HepG2 (cell line): Measurements from ENCODE around the gene ACACA. TPM values are rescaled to one million over a fixed set of nuclear protein-coding genes. Genes with fewer than 3 reads are reported as not detected.

Experiments
- ATAC-seq: fragments of 200-7000 bp; cut with Tn5 transposase; 3 replicates; pipeline ENCODE4 v1.9.1; 2020; ENCODE audit warnings: mild to moderate bottlenecking, moderate library complexity
- BruUV-seq: library from RNA; stranded (reverse); fragments of 400-500 nt; replicated peaks from 2 replicates; lab custom pipeline; 2021; lab: Mats Ljungman, UMichigan
- CTCF ChIA-PET: fragments of 300-600 bp; formaldehyde crosslinking; extraction: SDS; loops from one replicate; lab custom pipeline; 2021; ENCODE audit warnings: low total read pairs, inconsistent platforms, low intra/inter-chr PET ratio; lab: Yijun Ruan, JAX
- POLR2A ChIA-PET: fragments of 350-600 bp; sonication (Branson Sonifier 250); formaldehyde crosslinking; loops from one replicate; lab custom pipeline; 2020; ENCODE audit warnings: antibody characterized with exemption, inconsistent platforms; lab: Yijun Ruan, JAX
- DNase-seq: peaks from one replicate; pipeline ENCODE4 v3.0.0-alpha.2; 2015; ENCODE audit warnings: low spot score
- FAIRE-seq: peaks from 3 replicates; lab custom pipeline; 2011; peaks lifted over from hg19 to GRCh38; lab: Jason Lieb, UNC
- H2AFZ ChIP-seq: one replicate; pipeline ENCODE4 v1.6.1; 2011; ENCODE audit warnings: low read length, inconsistent platforms
- H3K27ac ChIP-seq: fragments of 300-600 bp; 3 replicates; pipeline ENCODE4 v1.8.0; 2011; ENCODE audit warnings: mixed run types, mild to moderate bottlenecking, mixed read lengths, low read length, inconsistent platforms; ENCODE audit not compliant: insufficient read depth; ENCODE audit errors: extremely low read length
- H3K27me3 ChIP-seq, 2 experiments: fragments of 200-600 bp in 1 of 2; 2 replicates in 1 of 2; 3 replicates in 1 of 2; pipeline versions ENCODE4 v1.6.0 to v1.8.0; 2011; ENCODE audit warnings: low read length in 2 of 2, mild to moderate bottlenecking in 2 of 2, moderate library complexity in 2 of 2, inconsistent platforms in 1 of 2; ENCODE audit not compliant: insufficient read depth in 2 of 2, control insufficient read depth in 1 of 2
- H3K36me3 ChIP-seq, 2 experiments: fragments of 200-600 bp in 1 of 2; replicated peaks in 1 of 2; 2 replicates in 1 of 2; 3 replicates in 1 of 2; pipeline versions ENCODE4 v1.5.1 to v1.8.0; 2011; ENCODE audit warnings: low read length in 2 of 2, inconsistent platforms in 1 of 2; ENCODE audit not compliant: insufficient read depth in 2 of 2, control insufficient read depth in 1 of 2
- H3K4me1 ChIP-seq: 2 replicates; pipeline ENCODE4 v1.5.1; 2012; ENCODE audit warnings: low read length, inconsistent platforms; ENCODE audit not compliant: insufficient read depth
- H3K4me2 ChIP-seq: 2 replicates; pipeline ENCODE4 v1.6.0; 2011; ENCODE audit warnings: low read depth, low read length, inconsistent platforms
- H3K4me3 ChIP-seq, 3 experiments: fragments of 200-600 bp in 1 of 3; sonication (generic), shearing (Covaris generic) in 1 of 3; replicated peaks in 1 of 3; 2 replicates each; pipeline ENCODE4 v1.5.1; 2011 to 2016; ENCODE audit warnings: low read length in 3 of 3, inconsistent platforms in 2 of 3, low read depth in 2 of 3, mild to moderate bottlenecking in 2 of 3, control low read depth in 1 of 3, mixed read lengths in 1 of 3; ENCODE audit not compliant: insufficient read depth in 1 of 3
- H3K79me2 ChIP-seq: one replicate; pipeline ENCODE4 v1.6.1; 2011; ENCODE audit warnings: low read length, inconsistent platforms; ENCODE audit not compliant: insufficient read depth
- H3K9ac ChIP-seq: 2 replicates; pipeline ENCODE4 v1.6.0; 2011; ENCODE audit warnings: mild to moderate bottlenecking, low read depth, low read length, inconsistent platforms; ENCODE audit not compliant: insufficient read depth
- H3K9me3 ChIP-seq: 2 replicates; pipeline ENCODE4 v1.5.1; 2012; ENCODE audit warnings: mild to moderate bottlenecking, low read length
- H4K20me1 ChIP-seq: 2 replicates; pipeline ENCODE4 v1.6.0; 2011; ENCODE audit warnings: inconsistent platforms, mild to moderate bottlenecking, low read length, moderate library complexity; ENCODE audit not compliant: insufficient read depth
- ARNTL ChIP-seq: sonication (generic); formaldehyde crosslinking; IDR thresholded peaks from 2 replicates; pipeline ENCODE4 v1.4.0; 2020; ENCODE audit warnings: mild to moderate bottlenecking, missing genetic modification reagents
- ATF7-NPFF ChIP-seq: sonication (generic); formaldehyde crosslinking; IDR thresholded peaks from 2 replicates; pipeline ENCODE4 v1.8.1; 2023; ENCODE audit warnings: mild to moderate bottlenecking, low read depth, missing genetic modification reagents, moderate library complexity
- FOXO1 ChIP-seq: sonication (generic); formaldehyde crosslinking; IDR thresholded peaks from 2 replicates; pipeline ENCODE4 v1.4.0; 2020; ENCODE audit warnings: missing genetic modification reagents
- NAIF1 ChIP-seq: sonication (generic); formaldehyde crosslinking; IDR thresholded peaks from 2 replicates; pipeline ENCODE4 v1.5.0; 2020; ENCODE audit warnings: mild to moderate bottlenecking, missing genetic modification reagents, borderline replicate concordance
- SAFB2 ChIP-seq: sonication (generic); formaldehyde crosslinking; IDR thresholded peaks from 2 replicates; pipeline ENCODE4 v1.5.1; 2020; ENCODE audit warnings: missing genetic modification reagents, low read depth, mild to moderate bottlenecking, borderline replicate concordance
- SRSF1 ChIP-seq: fragments of 200-400 bp; formaldehyde crosslinking; optimal IDR thresholded peaks from 2 replicates; pipeline ENCODE3; 2017; ENCODE audit warnings: mild to moderate bottlenecking, low read depth, low read length, moderate library complexity
- TAF1 ChIP-seq: sonication (generic); formaldehyde crosslinking; IDR thresholded peaks from 2 replicates; pipeline ENCODE4 v1.4.0; 2020; ENCODE audit warnings: missing genetic modification reagents
- ZNF3 ChIP-seq: IDR thresholded peaks from 2 replicates; pipeline ENCODE4 v1.7.0; 2017; ENCODE audit warnings: inconsistent platforms
- ZNF431 ChIP-seq: sonication (generic); formaldehyde crosslinking; IDR thresholded peaks from 2 replicates; pipeline ENCODE4 v1.9.0; 2022; ENCODE audit warnings: missing genetic modification reagents, low read depth, mild to moderate bottlenecking, borderline replicate concordance
- WGBS: methylation state at CpG from one replicate; pipeline ENCODE4 v1.1.6; 2017; ENCODE audit warnings: low lambda C conversion rate; 5-methylcytosine and 5-hydroxymethylcytosine counted together
- in situ Hi-C: cut with HindIII; loops from 2 replicates; pipeline ENCODE4 v1.10.0; 2017; ENCODE audit warnings: low pct_unique_long_range_greater_than_20kb; ENCODE audit not compliant: extremely low pct_ligation_motif_present
- intact Hi-C: fragments of 100-400 bp; cut with micrococcal nuclease; formaldehyde crosslinking; loops from one replicate; pipeline ENCODE4 v1.10.0; 2022; ENCODE audit not compliant: unreplicated experiment
- polyA plus RNA-seq, 8 experiments: library from polyadenylated mRNA; depleted of rRNA in 3 of 8; stranded (reverse) in 7 of 8; unstranded in 1 of 8; fragments of >200 nt; fragmentation: Illumina TruSeq in 4 of 8; extraction: Trizol in 4 of 8; gene quantifications; 2 replicates each; pipeline versions ENCODE4 v1.2.1 to v1.2.3, GENCODE V29; 2011 to 2016; ENCODE audit warnings: low read depth in 4 of 8, missing spikeins in 1 of 8, mixed read lengths in 1 of 8; ENCODE audit not compliant: insufficient read depth in 1 of 8
- total RNA-seq, 5 experiments: library from RNA; depleted of rRNA; stranded (reverse); fragments of >200 nt; fragmentation: Illumina TruSeq; extraction: Trizol; gene quantifications; 2 replicates each; pipeline ENCODE4 v1.2.3, GENCODE V29; 2016; ENCODE audit warnings: low read depth in 1 of 5
- TF ChIP-seq, protein P1 (sequence below): sonication (generic); formaldehyde crosslinking; IDR thresholded peaks from 2 replicates; pipeline ENCODE4 v1.4.0; 2020; ENCODE audit warnings: missing genetic modification reagents, borderline replicate concordance
- TF ChIP-seq, protein P2 (sequence below): sonication (generic); formaldehyde crosslinking; IDR thresholded peaks from 2 replicates; pipeline ENCODE4 v1.4.0; 2020; ENCODE audit warnings: low read depth, missing genetic modification reagents
- TF ChIP-seq, protein P3 (sequence below): IDR thresholded peaks from 2 replicates; pipeline ENCODE4 v1.6.1; 2012; ENCODE audit warnings: low read length, improper control_type of control experiment
- TF ChIP-seq, protein P4 (sequence below): sonication (generic); formaldehyde crosslinking; IDR thresholded peaks from 2 replicates; pipeline ENCODE4 v1.4.0; 2020; ENCODE audit warnings: missing genetic modification reagents
- TF ChIP-seq, protein P5 (sequence below): sonication (generic); formaldehyde crosslinking; IDR thresholded peaks from 2 replicates; pipeline ENCODE4 v1.8.0; 2022; ENCODE audit warnings: mild to moderate bottlenecking, missing genetic modification reagents, moderate library complexity

The ACACA gene
- total and polyA plus RNA-seq, 2 of the 13 experiments (the other 11 are each of a cell fraction or from before 2014, with no cell fraction given), result 39.2 to 47.2 TPM

DNA sequence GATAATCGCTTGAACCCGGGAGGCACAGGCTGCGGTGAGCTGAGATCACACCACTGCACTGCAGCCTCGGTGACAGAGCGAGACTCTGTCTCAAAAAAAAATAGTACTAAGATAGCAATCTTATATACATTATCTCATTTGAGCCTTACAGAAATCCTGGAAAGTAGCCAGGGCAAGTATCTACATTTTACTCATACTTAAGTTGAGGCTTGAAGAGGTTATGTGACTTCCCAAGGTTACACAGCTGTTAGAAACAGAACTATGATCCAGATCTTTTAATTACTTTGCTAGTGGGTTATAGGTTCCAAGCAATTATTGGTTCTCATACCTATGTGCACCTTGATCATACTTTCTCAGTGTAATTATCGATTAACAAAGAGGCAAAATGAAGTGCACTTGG lies 15.5 kb downstream of the ACACA start:
- DNase-seq (no peak), FAIRE-seq (no peak), ATAC-seq (no peak)
- Histone ChIP-seq H3K27ac (no peak overlapping the region), H3K4me1 (no peaks in the 10 kb centered on the region), H3K4me3 (no peak overlapping the region), H3K36me3 (no peaks in the 10 kb centered on the region), H3K4me2 (no peak overlapping the region), H3K9me3 (no peaks in the 10 kb centered on the region), H2AFZ (no peak overlapping the region), H3K27me3 (no peaks in the 10 kb centered on the region), H3K79me2 (no peaks in the 10 kb centered on the region), H4K20me1 (no peaks in the 10 kb centered on the region), H3K9ac (no peak overlapping the region)
- TF ChIP-seq SRSF1, result no peak
- no peak for TF ChIP-seq SAFB2 (CRISPR knock-in tag)
- TF ChIP-seq, protein P1, sequence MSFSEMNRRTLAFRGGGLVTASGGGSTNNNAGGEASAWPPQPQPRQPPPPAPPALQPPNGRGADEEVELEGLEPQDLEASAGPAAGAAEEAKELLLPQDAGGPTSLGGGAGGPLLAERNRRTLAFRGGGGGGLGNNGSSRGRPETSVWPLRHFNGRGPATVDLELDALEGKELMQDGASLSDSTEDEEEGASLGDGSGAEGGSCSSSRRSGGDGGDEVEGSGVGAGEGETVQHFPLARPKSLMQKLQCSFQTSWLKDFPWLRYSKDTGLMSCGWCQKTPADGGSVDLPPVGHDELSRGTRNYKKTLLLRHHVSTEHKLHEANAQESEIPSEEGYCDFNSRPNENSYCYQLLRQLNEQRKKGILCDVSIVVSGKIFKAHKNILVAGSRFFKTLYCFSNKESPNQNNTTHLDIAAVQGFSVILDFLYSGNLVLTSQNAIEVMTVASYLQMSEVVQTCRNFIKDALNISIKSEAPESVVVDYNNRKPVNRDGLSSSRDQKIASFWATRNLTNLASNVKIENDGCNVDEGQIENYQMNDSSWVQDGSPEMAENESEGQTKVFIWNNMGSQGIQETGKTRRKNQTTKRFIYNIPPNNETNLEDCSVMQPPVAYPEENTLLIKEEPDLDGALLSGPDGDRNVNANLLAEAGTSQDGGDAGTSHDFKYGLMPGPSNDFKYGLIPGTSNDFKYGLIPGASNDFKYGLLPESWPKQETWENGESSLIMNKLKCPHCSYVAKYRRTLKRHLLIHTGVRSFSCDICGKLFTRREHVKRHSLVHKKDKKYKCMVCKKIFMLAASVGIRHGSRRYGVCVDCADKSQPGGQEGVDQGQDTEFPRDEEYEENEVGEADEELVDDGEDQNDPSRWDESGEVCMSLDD, result no peak
- TF ChIP-seq, protein P2, sequence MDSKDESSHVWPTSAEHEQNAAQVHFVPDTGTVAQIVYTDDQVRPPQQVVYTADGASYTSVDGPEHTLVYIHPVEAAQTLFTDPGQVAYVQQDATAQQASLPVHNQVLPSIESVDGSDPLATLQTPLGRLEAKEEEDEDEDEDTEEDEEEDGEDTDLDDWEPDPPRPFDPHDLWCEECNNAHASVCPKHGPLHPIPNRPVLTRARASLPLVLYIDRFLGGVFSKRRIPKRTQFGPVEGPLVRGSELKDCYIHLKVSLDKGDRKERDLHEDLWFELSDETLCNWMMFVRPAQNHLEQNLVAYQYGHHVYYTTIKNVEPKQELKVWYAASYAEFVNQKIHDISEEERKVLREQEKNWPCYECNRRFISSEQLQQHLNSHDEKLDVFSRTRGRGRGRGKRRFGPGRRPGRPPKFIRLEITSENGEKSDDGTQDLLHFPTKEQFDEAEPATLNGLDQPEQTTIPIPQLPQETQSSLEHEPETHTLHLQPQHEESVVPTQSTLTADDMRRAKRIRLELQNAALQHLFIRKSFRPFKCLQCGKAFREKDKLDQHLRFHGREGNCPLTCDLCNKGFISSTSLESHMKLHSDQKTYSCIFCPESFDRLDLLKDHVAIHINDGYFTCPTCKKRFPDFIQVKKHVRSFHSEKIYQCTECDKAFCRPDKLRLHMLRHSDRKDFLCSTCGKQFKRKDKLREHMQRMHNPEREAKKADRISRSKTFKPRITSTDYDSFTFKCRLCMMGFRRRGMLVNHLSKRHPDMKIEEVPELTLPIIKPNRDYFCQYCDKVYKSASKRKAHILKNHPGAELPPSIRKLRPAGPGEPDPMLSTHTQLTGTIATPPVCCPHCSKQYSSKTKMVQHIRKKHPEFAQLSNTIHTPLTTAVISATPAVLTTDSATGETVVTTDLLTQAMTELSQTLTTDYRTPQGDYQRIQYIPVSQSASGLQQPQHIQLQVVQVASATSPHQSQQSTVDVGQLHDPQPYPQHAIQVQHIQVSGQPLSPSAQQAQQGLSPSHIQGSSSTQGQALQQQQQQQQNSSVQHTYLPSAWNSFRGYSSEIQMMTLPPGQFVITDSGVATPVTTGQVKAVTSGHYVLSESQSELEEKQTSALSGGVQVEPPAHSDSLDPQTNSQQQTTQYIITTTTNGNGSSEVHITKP, result no peak
- no peak for TF ChIP-seq FOXO1 (CRISPR knock-in tag)
- TF ChIP-seq, protein P3, sequence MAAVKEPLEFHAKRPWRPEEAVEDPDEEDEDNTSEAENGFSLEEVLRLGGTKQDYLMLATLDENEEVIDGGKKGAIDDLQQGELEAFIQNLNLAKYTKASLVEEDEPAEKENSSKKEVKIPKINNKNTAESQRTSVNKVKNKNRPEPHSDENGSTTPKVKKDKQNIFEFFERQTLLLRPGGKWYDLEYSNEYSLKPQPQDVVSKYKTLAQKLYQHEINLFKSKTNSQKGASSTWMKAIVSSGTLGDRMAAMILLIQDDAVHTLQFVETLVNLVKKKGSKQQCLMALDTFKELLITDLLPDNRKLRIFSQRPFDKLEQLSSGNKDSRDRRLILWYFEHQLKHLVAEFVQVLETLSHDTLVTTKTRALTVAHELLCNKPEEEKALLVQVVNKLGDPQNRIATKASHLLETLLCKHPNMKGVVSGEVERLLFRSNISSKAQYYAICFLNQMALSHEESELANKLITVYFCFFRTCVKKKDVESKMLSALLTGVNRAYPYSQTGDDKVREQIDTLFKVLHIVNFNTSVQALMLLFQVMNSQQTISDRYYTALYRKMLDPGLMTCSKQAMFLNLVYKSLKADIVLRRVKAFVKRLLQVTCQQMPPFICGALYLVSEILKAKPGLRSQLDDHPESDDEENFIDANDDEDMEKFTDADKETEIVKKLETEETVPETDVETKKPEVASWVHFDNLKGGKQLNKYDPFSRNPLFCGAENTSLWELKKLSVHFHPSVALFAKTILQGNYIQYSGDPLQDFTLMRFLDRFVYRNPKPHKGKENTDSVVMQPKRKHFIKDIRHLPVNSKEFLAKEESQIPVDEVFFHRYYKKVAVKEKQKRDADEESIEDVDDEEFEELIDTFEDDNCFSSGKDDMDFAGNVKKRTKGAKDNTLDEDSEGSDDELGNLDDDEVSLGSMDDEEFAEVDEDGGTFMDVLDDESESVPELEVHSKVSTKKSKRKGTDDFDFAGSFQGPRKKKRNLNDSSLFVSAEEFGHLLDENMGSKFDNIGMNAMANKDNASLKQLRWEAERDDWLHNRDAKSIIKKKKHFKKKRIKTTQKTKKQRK, result no peak
- no peak for TF ChIP-seq NAIF1
- no peak for TF ChIP-seq ATF7-NPFF (CRISPR knock-in tag)
- TF ChIP-seq, protein P4, sequence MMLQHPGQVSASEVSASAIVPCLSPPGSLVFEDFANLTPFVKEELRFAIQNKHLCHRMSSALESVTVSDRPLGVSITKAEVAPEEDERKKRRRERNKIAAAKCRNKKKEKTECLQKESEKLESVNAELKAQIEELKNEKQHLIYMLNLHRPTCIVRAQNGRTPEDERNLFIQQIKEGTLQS (CRISPR knock-in tag), result no peak
- no peak for TF ChIP-seq ZNF431 (CRISPR knock-in tag)
- TF ChIP-seq ARNTL, result no peak
- TF ChIP-seq, protein P5, sequence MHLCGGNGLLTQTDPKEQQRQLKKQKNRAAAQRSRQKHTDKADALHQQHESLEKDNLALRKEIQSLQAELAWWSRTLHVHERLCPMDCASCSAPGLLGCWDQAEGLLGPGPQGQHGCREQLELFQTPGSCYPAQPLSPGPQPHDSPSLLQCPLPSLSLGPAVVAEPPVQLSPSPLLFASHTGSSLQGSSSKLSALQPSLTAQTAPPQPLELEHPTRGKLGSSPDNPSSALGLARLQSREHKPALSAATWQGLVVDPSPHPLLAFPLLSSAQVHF, result no peak
- no peak for TF ChIP-seq ZNF3 (CRISPR knock-in tag)
- TF ChIP-seq TAF1 (CRISPR knock-in tag), result no peak
- in situ Hi-C loops, result no loop called here
- BruUV-seq, result no TSS peak
- CTCF ChIA-PET, result no interaction called here
- intact Hi-C loops, result no loop called here
- POLR2A ChIA-PET, result no interaction called here
- WGBS, result 92% methylated on average over 6 of the region's 6 CpGs
